Measurements from ENCODE around the gene SNX27.
"Not testable (repeated sequence)": the region's sequence is repeated elsewhere in the genome, so short reads cannot be mapped to it uniquely, and the experiment has no call there.

Gene SNX27

GRCh38 chr1:151604291-151604690 is 7.6 kb upstream of the SNX27 start:
- DNase-seq, result no peak

GRCh38 chr1:151606384-151606783 is 5.5 kb upstream of the SNX27 start:
- DNase-seq, result no peak

- no peak for DNase-seq
Measured at GRCh38 chr1:151606857-151607256, 5.0 kb upstream of the SNX27 start.

GRCh38 chr1:151610142-151610541 is 1.7 kb upstream of the SNX27 start:
- no peak for DNase-seq

GRCh38 chr1:151611288-151611790 is 511 bp upstream of the SNX27 start:
- DNase-seq, result no peak

- peak in 2 of 3 experiments; percentile 54 to 57 for DNase-seq
Measured at GRCh38 chr1:151612501-151613281, 841 bp downstream of the SNX27 start.

GRCh38 chr1:151613282-151613780 is 1.5 kb downstream of the SNX27 start:
- no peak for DNase-seq

- DNase-seq, result no peak
Measured at GRCh38 chr1:151615711-151616504, 4.1 kb downstream of the SNX27 start.

GRCh38 chr1:151616505-151616849 is 4.6 kb downstream of the SNX27 start:
- no peak for DNase-seq

- no peak for DNase-seq
Measured at GRCh38 chr1:151618003-151618402, 6.2 kb downstream of the SNX27 start.

GRCh38 chr1:151618470-151618869 is 6.6 kb downstream of the SNX27 start:
- peak in 2 of 3 experiments; percentile 34 to 35 for DNase-seq

- DNase-seq, result not testable (repeated sequence)
Measured at GRCh38 chr1:151618996-151619395, 7.1 kb downstream of the SNX27 start.

- peak in 2 of 3 experiments; percentile 3 to 37 for DNase-seq
Measured at GRCh38 chr1:151619489-151620093, 7.7 kb downstream of the SNX27 start.

- no peak for DNase-seq
Measured at GRCh38 chr1:151620286-151620685, 8.4 kb downstream of the SNX27 start.

GRCh38 chr1:151621351-151621750 is 9.5 kb downstream of the SNX27 start:
- no peak for DNase-seq

GRCh38 chr1:151624783-151625182 is 12.9 kb downstream of the SNX27 start:
- no peak for DNase-seq

- no peak for DNase-seq
Measured at GRCh38 chr1:151626740-151627334, 15.0 kb downstream of the SNX27 start.

- no peak for DNase-seq
Measured at GRCh38 chr1:151629278-151629677, 17.4 kb downstream of the SNX27 start.

- no peak for DNase-seq
Measured at GRCh38 chr1:151635479-151636072, 23.7 kb downstream of the SNX27 start.

- DNase-seq, result no peak
Measured at GRCh38 chr1:151638074-151638775, 26.4 kb downstream of the SNX27 start.

- DNase-seq, result no peak
Measured at GRCh38 chr1:151638812-151639211, 27.0 kb downstream of the SNX27 start.

- no peak for DNase-seq
Measured at GRCh38 chr1:151639466-151639865, 27.6 kb downstream of the SNX27 start.
